ENCODE measurements around the gene ORMDL2.
"Not testable (repeated sequence)": the region's sequence is repeated elsewhere in the genome, so short reads cannot be mapped to it uniquely, and the experiment has no call there.

ORMDL2 gene

GRCh38 chr12:55829967-55830600, 12.2 kb downstream of the ORMDL2 start:
- no peak for DNase-seq

GRCh38 chr12:55830601-55831446, 13.0 kb downstream of the ORMDL2 start:
- DNase-seq = peak; percentile 33

- DNase-seq = no peak
These were observed 13.6 kb downstream of the ORMDL2 start for GRCh38 chr12:55831447-55831815.

GRCh38 chr12:55833056-55833455, 15.2 kb downstream of the ORMDL2 start:
- DNase-seq = no peak

- not testable (repeated sequence) for DNase-seq
These were observed 16.6 kb downstream of the ORMDL2 start for GRCh38 chr12:55834400-55834799.

- DNase-seq = no peak
These were observed 20.5 kb downstream of the ORMDL2 start for GRCh38 chr12:55838361-55838760.

GRCh38 chr12:55839345-55840140, 21.7 kb downstream of the ORMDL2 start:
- no peak for DNase-seq

- no peak for DNase-seq
These were observed 22.9 kb downstream of the ORMDL2 start for GRCh38 chr12:55840581-55841351.

GRCh38 chr12:55842681-55843429, 25.0 kb downstream of the ORMDL2 start, which contains the start of gene MMP19:
MMP19 (minus strand) TSS chr12:55842936; CDS start chr12:55842830, 106 bp downstream.
- DNase-seq = no peak

- no peak for DNase-seq
These were observed 25.6 kb downstream of the ORMDL2 start for GRCh38 chr12:55843431-55843830.

GRCh38 chr12:55844961-55845360, 27.1 kb downstream of the ORMDL2 start:
- no peak for DNase-seq

- DNase-seq = no peak
These were observed 27.5 kb downstream of the ORMDL2 start for GRCh38 chr12:55845361-55845760.

- DNase-seq = no peak
These were observed 28.1 kb downstream of the ORMDL2 start for GRCh38 chr12:55845785-55846496.

GRCh38 chr12:55847033-55847432, 29.2 kb downstream of the ORMDL2 start:
- no peak for DNase-seq

- no peak for DNase-seq
These were observed 29.9 kb downstream of the ORMDL2 start for GRCh38 chr12:55847603-55848291.

GRCh38 chr12:55849616-55850343, 31.9 kb downstream of the ORMDL2 start:
- DNase-seq = no peak

GRCh38 chr12:55850401-55850800, 32.6 kb downstream of the ORMDL2 start:
- DNase-seq = no peak

GRCh38 chr12:55850893-55851292, 33.1 kb downstream of the ORMDL2 start:
- no peak for DNase-seq

- DNase-seq = no peak
These were observed 34.9 kb downstream of the ORMDL2 start for GRCh38 chr12:55852740-55853139.

- DNase-seq = no peak
These were observed 43.6 kb downstream of the ORMDL2 start for GRCh38 chr12:55861396-55861795.
